ENCODE results near the gene TMEM151A.

Gene TMEM151A

GRCh38 chr11:66330931-66331330 is 39.2 kb downstream of the TMEM151A start:
- no peaks in the 10 kb centered on the region for H3K27me3 Mint-ChIP-seq
- DNase-seq, result no peak
- no peak for ATAC-seq
- H3K4me1 Mint-ChIP-seq, result peaks cover 45% of the 10 kb centered on the region
- H3K4me3 Mint-ChIP-seq, result no peak overlapping the region
- H3K9me3 Mint-ChIP-seq, result no peaks in the 10 kb centered on the region
- H3K27ac Mint-ChIP-seq, result no peak overlapping the region

- DNase-seq (no peak), ATAC-seq (no peak)
- no peak overlapping the region for H3K4me3 Mint-ChIP-seq
- no peak overlapping the region for H3K27ac Mint-ChIP-seq
- no peaks in the 10 kb centered on the region for H3K9me3 Mint-ChIP-seq
- H3K27me3 Mint-ChIP-seq, result no peaks in the 10 kb centered on the region
- H3K4me1 Mint-ChIP-seq, result peaks cover 45% of the 10 kb centered on the region
These were observed 40.1 kb downstream of the TMEM151A start for GRCh38 chr11:66331542-66332370.

GRCh38 chr11:66332371-66333219 is 40.9 kb downstream of the TMEM151A start:
- Mint-ChIP-seq H3K9me3 (no peaks in the 10 kb centered on the region), H3K4me3 (no peak overlapping the region), H3K27me3 (no peaks in the 10 kb centered on the region), H3K4me1 (peaks cover 45% of the 10 kb centered on the region), H3K27ac (no peak overlapping the region)
- DNase-seq, result no peak
- no peak for ATAC-seq

GRCh38 chr11:66333220-66333877 is 41.7 kb downstream of the TMEM151A start:
- Mint-ChIP-seq H3K9me3 (no peaks in the 10 kb centered on the region), H3K27me3 (no peaks in the 10 kb centered on the region), H3K4me3 (no peak overlapping the region), H3K27ac (no peak overlapping the region), H3K4me1 (peaks cover 44% of the 10 kb centered on the region)
- ATAC-seq (no peak), DNase-seq (no peak)

GRCh38 chr11:66333896-66334604 is 42.4 kb downstream of the TMEM151A start:
- ATAC-seq (no peak), DNase-seq (no peak)
- Mint-ChIP-seq H3K27me3 (no peaks in the 10 kb centered on the region), H3K4me1 (peaks cover 43% of the 10 kb centered on the region), H3K27ac (no peak overlapping the region), H3K4me3 (no peak overlapping the region), H3K9me3 (no peaks in the 10 kb centered on the region)

GRCh38 chr11:66334605-66335442 is 43.1 kb downstream of the TMEM151A start:
- DNase-seq (no peak), ATAC-seq (no peak)
- H3K27me3 Mint-ChIP-seq, result no peaks in the 10 kb centered on the region
- H3K9me3 Mint-ChIP-seq, result no peaks in the 10 kb centered on the region
- H3K4me1 Mint-ChIP-seq, result peaks cover 45% of the 10 kb centered on the region
- no peak overlapping the region for H3K27ac Mint-ChIP-seq
- peak overlapping the region in 1 of 2 donors; percentile 43 for H3K4me3 Mint-ChIP-seq

GRCh38 chr11:66335531-66336233 is 44.0 kb downstream of the TMEM151A start:
- no peaks in the 10 kb centered on the region for H3K27me3 Mint-ChIP-seq
- ATAC-seq (peak; percentile 8), DNase-seq (no peak)
- H3K4me3 Mint-ChIP-seq, result peak overlapping the region; percentile 69 to 87
- no peaks in the 10 kb centered on the region for H3K9me3 Mint-ChIP-seq
- peaks cover 45% of the 10 kb centered on the region for H3K4me1 Mint-ChIP-seq
- peak overlapping the region in 1 of 2 donors; percentile 91 for H3K27ac Mint-ChIP-seq

GRCh38 chr11:66336234-66337102 is 44.8 kb downstream of the TMEM151A start, which contains the start of gene RIN1:
Gene RIN1 (minus strand): TSS chr11:66336434. CDS start chr11:66336402, 32 bp downstream.
- no peaks in the 10 kb centered on the region for H3K9me3 Mint-ChIP-seq
- peak within 1 kb of the TSS; percentile 91 for H3K27ac Mint-ChIP-seq
- H3K4me3 Mint-ChIP-seq, result peak within 1 kb of the TSS; percentile 69 to 87

GRCh38 chr11:66337103-66337899 is 45.6 kb downstream of the TMEM151A start:
- DNase-seq, result no peak
- ATAC-seq, result no peak
- Mint-ChIP-seq H3K4me3 (peak overlapping the region; percentile 69 to 87), H3K9me3 (no peaks in the 10 kb centered on the region), H3K4me1 (peaks cover 45% of the 10 kb centered on the region), H3K27ac (peak overlapping the region; percentile 91), H3K27me3 (no peaks in the 10 kb centered on the region)

More at GRCh38 chr11:66336234-66337102, 44.8 kb downstream of the TMEM151A start, which contains the start of gene RIN1:
- peaks cover 45% of the 10 kb centered on the region for H3K4me1 Mint-ChIP-seq
- H3K27me3 Mint-ChIP-seq, result no peaks in the 10 kb centered on the region
- DNase-seq (peak; percentile 78 to 92), ATAC-seq (peak; percentile 92)

GRCh38 chr11:66338276-66339161 is 46.8 kb downstream of the TMEM151A start:
- no peaks in the 10 kb centered on the region for H3K27me3 Mint-ChIP-seq
- peak overlapping the region; percentile 66 to 84 for H3K27ac Mint-ChIP-seq
- H3K4me3 Mint-ChIP-seq, result peak overlapping the region in 1 of 2 donors; percentile 44
- DNase-seq, result no peak
- ATAC-seq, result no peak
- H3K4me1 Mint-ChIP-seq, result peaks cover 55% of the 10 kb centered on the region
- no peaks in the 10 kb centered on the region for H3K9me3 Mint-ChIP-seq

GRCh38 chr11:66339162-66339675 is 47.5 kb downstream of the TMEM151A start:
- H3K27ac Mint-ChIP-seq, result no peak overlapping the region
- H3K9me3 Mint-ChIP-seq, result no peaks in the 10 kb centered on the region
- no peak overlapping the region for H3K4me3 Mint-ChIP-seq
- peaks cover 60% of the 10 kb centered on the region for H3K4me1 Mint-ChIP-seq
- no peak for ATAC-seq
- no peak for DNase-seq
- H3K27me3 Mint-ChIP-seq, result no peaks in the 10 kb centered on the region

Data from stimulated activated naive CD8-positive, alpha-beta T cell treated with anti-CD3 and anti-CD28 coated beads, Interleukin-15, amount 100 ng/mL, for 72 hours (primary cell).